Smooth muscle cell of the pulmonary artery (primary cell): Measurements from ENCODE around the gene FBP2. TPM values are rescaled to one million over a fixed set of nuclear protein-coding genes. Genes with fewer than 3 reads are reported as not detected.

ENCODE experiments used
- total RNA-seq: library from RNA; depleted of rRNA; stranded (reverse); fragments of >200 nt; gene quantifications from 2 replicates; pipeline ENCODE4 v1.2.3, GENCODE V29; 2014

Gene FBP2
- not detected in 2 replicates for total RNA-seq

DNA sequence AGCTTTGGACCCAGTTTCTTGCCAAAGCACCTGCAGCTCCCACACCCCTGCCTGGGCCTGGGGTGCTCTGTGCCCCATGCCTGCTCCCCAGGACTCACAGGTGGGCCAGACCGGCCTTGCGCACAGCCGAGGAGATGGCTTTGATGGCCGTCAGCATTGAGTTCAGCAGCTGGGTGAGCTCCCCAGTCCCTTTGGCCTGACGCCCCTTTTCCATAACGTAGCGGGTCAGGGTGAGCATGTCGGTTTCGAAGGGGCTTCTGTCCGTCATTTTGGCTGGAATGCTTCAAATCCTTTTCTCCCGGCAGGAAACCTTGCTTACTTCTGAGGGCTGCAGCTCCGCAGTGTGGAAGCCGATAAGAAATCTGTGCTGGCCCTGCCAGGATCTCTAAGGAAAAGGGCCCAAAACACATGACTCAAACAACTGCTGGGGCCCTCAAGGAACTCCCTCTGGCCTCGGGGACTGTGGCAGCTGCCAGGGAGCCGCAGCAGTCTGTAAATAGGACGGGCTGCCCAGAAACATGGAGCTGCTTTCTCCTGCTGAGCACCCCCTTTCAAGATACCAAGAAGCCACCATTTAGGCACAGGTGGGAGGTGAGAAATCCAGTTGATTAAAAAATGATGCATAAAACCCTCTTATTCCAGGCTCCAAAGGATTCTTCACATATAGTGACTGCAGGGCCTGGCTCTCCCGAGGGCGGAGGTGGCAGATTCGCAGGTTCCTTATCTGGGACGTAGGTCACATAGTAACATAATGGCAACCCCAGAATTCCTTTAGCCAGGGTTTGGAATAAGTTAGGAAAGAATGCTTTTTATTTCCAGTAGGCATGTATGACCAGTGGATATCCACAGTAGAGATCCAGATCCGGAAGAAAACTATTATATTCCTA is at the start of gene FBP2:
Gene FBP2 (minus strand): TSS at position 366 of the 887 bp plus-strand sequence. CDS start 98 bp downstream, at position 268.

DNA sequence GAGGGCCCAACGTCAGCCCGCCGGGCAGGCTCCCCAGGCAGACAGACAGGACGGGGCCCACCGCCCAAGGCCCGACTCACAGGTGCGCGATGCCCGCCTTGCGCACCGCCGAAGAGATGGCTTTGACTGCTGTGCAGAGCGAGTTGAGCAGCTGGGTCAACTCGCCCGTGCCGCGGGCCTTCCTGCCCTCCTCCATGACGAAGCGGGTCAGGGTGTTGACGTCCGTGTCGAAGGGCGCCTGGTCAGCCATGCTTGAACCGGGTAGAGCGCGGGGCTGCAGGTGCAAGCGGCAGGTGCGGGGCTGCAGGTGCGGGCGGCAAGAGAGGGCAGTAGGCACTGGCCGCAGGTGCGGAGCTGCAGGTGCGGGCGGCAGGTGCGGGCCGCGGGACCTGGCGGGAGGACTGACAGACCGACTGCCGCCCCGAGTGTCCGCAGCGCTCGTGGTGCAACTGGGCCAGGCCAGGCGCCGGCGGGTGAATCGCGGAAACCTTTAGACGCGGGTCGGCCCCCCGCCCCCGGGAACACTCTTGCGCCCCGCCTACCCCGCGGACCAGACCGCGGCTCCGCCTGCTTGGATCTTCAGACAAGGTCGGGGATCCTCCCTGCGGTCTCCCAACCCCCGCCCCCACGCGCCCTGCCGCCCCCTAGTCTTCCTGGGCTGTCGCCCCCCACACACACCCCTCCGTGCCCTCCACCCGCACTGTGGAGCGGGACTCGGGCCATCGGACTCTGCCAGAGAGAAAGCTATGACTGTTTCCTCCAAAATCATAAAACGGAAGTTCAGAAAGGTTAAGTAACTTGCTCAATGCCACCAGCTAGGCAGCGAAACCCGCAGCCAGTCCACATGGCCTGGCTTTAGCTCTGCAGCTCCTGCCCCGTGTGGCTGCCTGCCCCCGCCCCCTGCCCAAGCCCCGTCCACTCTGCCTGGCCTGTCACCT is 45.7 kb upstream of the FBP2 start, which contains the start of gene FBP1:
Gene FBP1 (minus strand): TSS at position 458 of the 938 bp plus-strand sequence. CDS start 208 bp downstream, at position 250.

DNA sequence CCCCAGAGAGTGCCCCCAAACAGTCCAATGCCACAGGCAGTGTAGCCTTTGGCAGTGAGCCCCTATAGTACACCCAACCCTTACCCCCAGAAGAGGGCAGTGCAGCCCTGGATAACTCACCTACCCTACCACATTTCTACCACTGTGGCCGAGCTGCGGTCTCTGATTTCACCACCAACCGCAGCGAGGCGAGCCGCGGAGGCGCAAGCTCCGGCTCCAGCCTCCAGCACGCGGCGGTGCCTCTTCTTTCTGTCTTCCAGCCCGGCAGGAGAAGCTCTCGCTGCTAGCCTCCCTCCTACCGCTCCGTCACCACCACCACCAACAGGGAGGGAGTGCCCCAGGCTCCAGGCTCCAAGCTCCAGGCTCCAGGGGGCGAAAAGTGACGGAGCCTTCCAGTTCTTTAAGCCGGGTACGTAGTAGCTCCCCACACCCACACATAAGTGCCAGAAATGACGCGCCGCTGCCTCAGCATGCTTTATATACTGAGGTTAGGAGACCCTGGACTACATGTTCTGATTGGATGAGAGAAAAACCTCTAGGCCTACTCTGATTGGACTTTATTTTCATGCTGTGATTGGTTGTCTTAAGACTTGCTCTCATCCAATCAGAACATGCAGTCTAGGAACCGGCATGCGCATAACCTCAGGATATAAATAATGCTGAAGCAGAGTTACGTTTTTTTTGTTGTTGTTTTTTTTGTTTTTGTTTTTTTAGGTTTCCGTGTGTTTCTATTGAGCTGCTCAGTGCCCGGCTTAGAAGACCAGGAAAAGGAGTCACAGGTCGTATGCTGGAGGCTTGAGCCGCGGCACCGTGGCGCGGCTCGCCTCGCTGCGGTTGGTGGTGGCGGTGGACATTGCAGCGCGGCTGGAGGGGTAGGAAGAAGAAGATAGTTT is 38.9 kb downstream of the FBP2 start, which contains the start of gene PCAT7:
Gene PCAT7 (plus strand): TSS at position 645 of the 893 bp plus-strand sequence.

Other genes with a start within 250 kb of the FBP2 start
- not detected in 2 replicates for gene PCAT7, start 38.7 kb downstream of the FBP2 start, total RNA-seq
- gene FBP1, start 45.7 kb upstream of the FBP2 start, total RNA-seq, result not detected in 2 replicates
- gene AOPEP, start 132.9 kb upstream of the FBP2 start, total RNA-seq, result 82.7 and 84.2 TPM in 2 replicates